ENCODE measurements around the gene RNPS1.

Gene RNPS1

GRCh38 chr16:2213817-2214718 lies 53.9 kb downstream of the RNPS1 start:
- no peak for DNase-seq (ENCODE audit: low spot score)

DNA sequence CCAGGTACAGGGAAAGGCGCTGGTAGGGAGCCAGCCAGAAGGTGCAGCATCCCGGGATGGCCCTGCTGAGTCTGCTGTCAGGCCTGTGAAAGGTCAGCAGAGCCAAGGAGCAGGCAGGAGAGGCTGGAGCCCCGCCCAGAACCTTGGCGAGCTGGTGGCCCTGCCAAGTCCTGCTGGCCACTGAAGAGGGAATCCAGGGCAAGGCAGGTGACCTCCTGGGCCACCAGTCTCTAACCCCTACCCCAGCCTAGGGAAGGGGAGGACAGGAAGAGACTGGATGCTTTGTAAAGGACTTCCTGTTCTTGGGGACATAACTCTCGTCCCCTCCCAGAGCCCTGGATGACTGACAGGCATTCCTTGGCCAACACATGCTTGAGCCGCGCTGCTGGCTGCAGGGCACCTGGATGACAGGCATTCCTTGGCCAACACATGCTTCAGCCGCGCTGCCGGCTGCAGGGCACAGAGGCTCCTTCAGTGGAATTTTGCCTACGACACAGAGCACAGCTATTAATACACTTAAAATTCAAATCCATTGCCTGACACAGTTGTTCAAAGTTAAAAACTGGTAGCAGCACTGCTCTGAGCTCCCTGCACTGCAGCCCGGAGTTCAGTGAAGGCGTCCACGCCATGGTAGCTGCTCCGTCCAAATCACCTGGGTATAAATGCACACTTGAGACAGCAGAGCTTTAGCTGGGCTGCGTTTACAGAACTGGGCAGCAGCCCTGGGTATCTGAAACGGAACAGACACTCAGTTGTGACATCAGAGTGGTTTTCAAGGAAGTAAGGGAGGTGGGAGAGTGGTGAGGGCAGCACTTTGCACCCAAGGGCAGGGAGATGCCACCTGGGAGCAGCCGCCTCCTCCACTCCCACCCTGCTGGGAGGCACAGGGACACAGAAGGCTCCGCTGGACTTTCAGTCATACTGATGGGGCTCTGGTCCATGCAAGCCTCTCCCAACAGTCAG lies 55.3 kb downstream of the RNPS1 start:
- DNase-seq (ENCODE audit: low spot score) = no peak

DNA sequence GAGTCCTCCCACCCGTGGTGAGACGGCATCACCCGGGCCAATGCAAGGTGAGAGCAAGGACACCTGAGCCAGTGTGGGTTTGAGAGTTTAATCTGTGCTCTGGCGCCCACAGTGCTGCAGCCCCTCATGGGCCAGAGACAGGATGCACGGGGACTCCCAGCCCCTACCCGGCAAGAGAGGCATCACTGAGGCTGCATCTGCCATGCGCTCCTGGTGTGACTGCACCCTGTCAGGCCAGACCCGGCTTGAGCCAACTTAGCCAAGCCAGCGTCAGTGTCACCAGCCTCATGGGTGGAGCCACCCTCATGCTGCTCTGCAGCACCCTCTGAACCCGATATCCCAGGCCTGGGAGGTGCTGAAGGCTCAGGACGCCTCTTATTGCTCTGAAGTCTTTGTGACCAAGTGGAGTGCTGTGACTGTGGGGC lies 56.0 kb downstream of the RNPS1 start:
- DNase-seq (ENCODE audit: low spot score) = no peak

DNA sequence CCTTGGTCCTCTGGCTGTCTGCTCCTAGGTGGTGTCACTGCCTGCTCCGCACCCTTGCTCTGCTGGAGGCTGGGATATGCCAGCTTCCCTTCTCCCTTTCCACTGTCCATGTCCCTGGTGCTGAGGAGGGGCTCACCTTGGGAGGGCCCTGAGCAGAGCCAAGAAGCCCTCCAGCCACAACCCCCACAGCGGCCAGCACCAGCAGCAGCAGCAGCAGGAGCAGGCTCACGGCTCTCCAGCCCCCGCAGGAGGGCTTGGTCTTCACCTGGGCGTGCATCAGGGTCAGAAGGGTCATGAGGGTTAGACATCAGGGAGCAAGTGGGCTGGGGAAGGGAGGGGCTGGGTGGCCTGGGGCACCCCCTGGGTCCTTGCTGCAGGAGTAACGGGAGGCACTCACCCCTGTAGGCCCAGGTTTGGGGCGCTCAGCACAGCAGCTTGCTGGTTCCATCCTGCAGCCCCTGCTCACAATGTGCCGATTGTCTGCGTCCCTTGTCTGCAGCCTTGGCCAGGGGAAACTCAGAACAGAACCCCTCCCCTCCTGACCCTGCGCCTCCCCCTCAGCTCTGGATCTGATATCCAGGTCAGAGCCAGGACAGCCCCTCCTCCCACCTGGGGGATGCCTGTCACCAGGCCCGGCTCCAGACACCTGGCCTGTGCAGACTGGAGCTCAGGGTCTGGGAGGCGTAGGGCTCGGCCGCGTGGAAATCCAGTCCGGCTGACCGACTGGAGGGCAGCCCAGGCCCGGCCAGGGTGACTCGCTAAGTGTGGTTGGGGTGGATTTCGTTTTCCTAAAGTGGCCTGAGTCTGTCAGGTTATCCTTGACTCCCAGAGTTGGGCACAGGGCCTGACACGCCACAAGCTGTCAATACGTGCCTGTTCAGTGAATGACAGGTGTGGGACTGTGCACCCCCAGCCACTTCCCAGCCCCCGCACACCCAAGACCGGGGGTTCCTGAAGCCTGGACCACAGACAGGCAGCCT lies 57.2 kb downstream of the RNPS1 start, which contains the start of gene BRICD5:
Gene BRICD5 (minus strand): TSS at position 478 of the 980 bp plus-strand sequence. CDS start 30 bp downstream, at position 448.
- DNase-seq (ENCODE audit: low spot score) = no peak

DNA sequence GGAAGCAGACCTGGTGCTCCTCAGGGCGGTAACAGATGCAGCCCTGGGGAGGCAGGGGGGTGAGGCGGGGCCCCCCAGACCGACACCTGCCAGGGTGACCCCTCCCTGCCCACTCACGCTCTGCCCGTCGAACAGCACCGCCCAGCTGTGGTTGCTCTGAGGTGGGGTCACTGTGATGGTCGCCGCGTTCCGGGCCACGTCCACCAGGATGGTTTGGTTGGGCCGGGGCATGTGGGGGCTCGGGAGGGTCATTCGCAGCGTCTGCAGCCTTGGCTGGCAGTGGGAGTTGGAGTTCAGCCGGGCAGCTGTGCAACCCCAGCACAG lies 58.0 kb downstream of the RNPS1 start:
- DNase-seq (ENCODE audit: low spot score) = no peak

- no peak for DNase-seq (ENCODE audit: low spot score)
Measured at GRCh38 chr16:2209258-2210008, 58.5 kb downstream of the RNPS1 start.

- DNase-seq (ENCODE audit: low spot score) = no peak
Measured at GRCh38 chr16:2208772-2209171, 59.2 kb downstream of the RNPS1 start.

GRCh38 chr16:2208308-2208707 lies 59.6 kb downstream of the RNPS1 start:
- DNase-seq (ENCODE audit: low spot score) = no peak

DNA sequence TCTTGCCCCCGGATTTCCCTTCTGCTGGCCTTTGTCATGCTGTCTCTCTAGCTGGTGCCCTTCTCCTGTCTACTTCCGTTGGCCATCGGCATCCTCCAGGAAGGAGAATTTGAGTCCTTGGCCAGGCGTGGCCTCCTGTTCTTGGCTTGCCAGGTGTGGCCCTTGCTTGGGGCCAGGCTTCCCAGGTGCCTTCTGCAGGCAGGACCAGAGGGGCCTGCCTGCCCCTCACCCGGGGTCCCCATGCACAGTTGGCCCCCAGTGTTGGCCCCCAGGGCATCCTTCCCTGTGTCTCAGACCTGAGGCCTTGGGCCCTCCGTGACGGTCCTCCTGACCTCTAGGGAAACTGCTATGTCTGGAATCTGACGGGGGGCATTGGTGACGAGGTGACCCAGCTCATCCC lies 60.1 kb downstream of the RNPS1 start:
- no peak for DNase-seq (ENCODE audit: low spot score)

GRCh38 chr16:2206780-2207433 lies 61.0 kb downstream of the RNPS1 start:
- DNase-seq (ENCODE audit: low spot score) = no peak

DNA sequence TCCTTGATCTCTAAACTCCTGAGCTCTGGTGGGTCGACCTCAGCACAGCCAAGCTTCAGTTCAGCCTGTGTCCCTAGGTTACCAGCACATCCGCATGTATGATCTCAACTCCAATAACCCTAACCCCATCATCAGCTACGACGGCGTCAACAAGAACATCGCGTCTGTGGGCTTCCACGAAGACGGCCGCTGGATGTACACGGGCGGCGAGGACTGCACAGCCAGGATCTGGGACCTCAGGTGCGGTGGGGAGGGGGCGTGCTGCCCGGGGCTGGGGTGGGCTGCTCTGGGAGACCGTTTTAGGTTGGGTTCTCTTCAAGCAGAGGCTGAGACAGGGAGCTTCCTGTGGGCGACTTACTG lies 61.5 kb downstream of the RNPS1 start:
- DNase-seq (ENCODE audit: low spot score) = no peak

DNA sequence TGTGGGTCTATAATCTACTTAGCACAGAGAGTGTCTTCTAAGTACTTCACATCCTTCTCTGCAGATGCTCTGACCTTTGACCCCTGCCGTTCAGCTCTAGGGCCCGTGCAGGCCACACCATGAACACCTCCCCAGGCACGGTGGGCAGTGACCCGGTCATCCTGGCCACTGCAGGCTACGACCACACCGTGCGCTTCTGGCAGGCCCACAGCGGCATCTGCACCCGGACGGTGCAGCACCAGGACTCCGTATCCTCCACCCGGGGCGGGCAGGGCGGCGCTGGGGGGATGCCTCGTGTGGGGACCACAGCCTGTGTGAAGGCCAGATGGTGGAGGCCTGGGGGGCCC lies 62.0 kb downstream of the RNPS1 start:
- no peak for DNase-seq (ENCODE audit: low spot score)

GRCh38 chr16:2205104-2205966 lies 62.6 kb downstream of the RNPS1 start, which contains the start of gene MLST8:
Gene MLST8 (plus strand): TSS chr16:2205454. CDS start chr16:2206086, 632 bp downstream.
- peak; percentile 86 for DNase-seq (ENCODE audit: low spot score)

GRCh38 chr16:2204416-2205103 lies 63.4 kb downstream of the RNPS1 start:
- no peak for DNase-seq (ENCODE audit: low spot score)

Measured in Ammon's horn (tissue), 1 donor.